ENCODE data around the gene MYEOV. TPM values are rescaled to one million over a fixed set of nuclear protein-coding genes. Genes with fewer than 3 reads are reported as not detected.

MYEOV gene
- total and polyA plus RNA-seq, 9 of the 15 experiments (the other 6 are each of a cell fraction or from before 2014, with no cell fraction given): 10.2 to 133 (median 32.2) TPM

GRCh38 chr11:69297787-69298266 lies 3.9 kb downstream of the MYEOV start (continued):
- TF ChIP-seq ARID4B (CRISPR knock-in tag; IDR thresholded peaks at IDR 0.05) (0 out of 2 replicates have a peak, but pooled peaks have one; percentile 55), MAX (CRISPR knock-in tag; IDR thresholded peaks at IDR 0.05) (peak; percentile 35; the same call in 1 of the 2 replicates), HMBOX1 (IDR thresholded peaks at IDR 0.05) (no peak), MCM5 (IDR thresholded peaks at IDR 0.05; ENCODE audit: low read depth) (no peak), GTF2B (IDR thresholded peaks at IDR 0.05; ENCODE audit: extremely low read depth, insufficient read length) (no peak), YY1 (IDR thresholded peaks at IDR 0.05; ENCODE audit: borderline replicate concordance in 1 of 3, control insufficient read depth in 1 of 3, extremely low read depth in 1 of 3, insufficient read depth in 3 of 3, insufficient read length in 1 of 3, insufficient replicate concordance in 2 of 3, low read depth in 1 of 3, low read length in 2 of 3) (no peak), PML (IDR thresholded peaks at IDR 0.05; ENCODE audit: low read length) (no peak), POLR2B (IDR thresholded peaks at IDR 0.05; ENCODE audit: low read depth, partially characterized antibody) (no peak), ZNF407 (IDR thresholded peaks at IDR 0.05; ENCODE audit: low read depth) (no peak), MIER1 (IDR thresholded peaks at IDR 0.05; ENCODE audit: low read depth) (no peak), GATAD2B (IDR thresholded peaks at IDR 0.05; ENCODE audit: borderline replicate concordance) (no peak), HNRNPLL (IDR thresholded peaks at IDR 0.05; ENCODE audit: low read depth, low read length, poor library complexity, severe bottlenecking) (no peak), DPF2 (IDR thresholded peaks at IDR 0.05) (no peak)

Data from K562 (cell line).